ENCODE measurements around the gene ABCF2. TPM values are rescaled to one million over a fixed set of nuclear protein-coding genes. Genes with fewer than 3 reads are reported as not detected.

ABCF2 gene
- total and polyA plus RNA-seq, 2 of the 4 experiments (the other 2 are of a cell fraction) = 46.2 to 103 TPM

DNA sequence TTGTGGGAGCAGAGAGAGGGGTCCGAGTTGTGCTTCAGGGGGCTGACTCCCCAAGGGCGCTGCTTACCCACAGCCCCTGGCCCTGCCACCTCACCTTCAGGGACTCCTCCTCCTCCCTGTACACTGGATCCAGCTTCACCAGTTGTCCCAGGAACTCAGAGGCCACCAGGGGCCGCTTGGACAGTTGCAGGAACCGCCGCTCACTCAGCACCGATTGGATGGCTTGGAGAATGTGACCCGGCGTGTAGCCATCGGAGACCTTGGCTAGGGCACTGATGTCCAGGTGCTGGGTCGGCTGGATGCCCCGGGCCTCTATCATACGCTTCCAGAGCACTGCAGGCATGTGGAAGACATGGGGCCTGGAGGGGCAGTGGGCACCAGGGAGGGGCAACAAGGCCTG is 35.5 kb downstream of the ABCF2 start:
- ChIA-PET POLR2A (ENCODE audit: unreplicated experiment) (no interaction called here), CTCF (no interaction called here)
- H3K4me2 ChIP-seq (ENCODE audit: low read depth, low read length) = no peak overlapping the region
- no peaks in the 10 kb centered on the region for H3K79me1 ChIP-seq (ENCODE audit: low read depth in 1 of 2, low read length in 2 of 2)
- BruUV-seq (replicated peaks) = no TSS peak
- in situ Hi-C loops (cut with MboI; ENCODE audit: low sequenced_read_pairs) (no loop called here), intact Hi-C loops (cut with micrococcal nuclease) (no loop called here), dilution Hi-C loops (cut with HindIII; ENCODE audit: low sequenced_read_pairs, unreplicated experiment) (no loop called here)
- TF ChIP-seq MAFK (IDR thresholded peaks at IDR 0.05; ENCODE audit: low read depth, low read length) (no peak), NFE2L2 (IDR thresholded peaks at IDR 0.05; ENCODE audit: low read depth, low read length) (no peak), RAD21 (IDR thresholded peaks at IDR 0.05; ENCODE audit: low read length) (no peak), BHLHE40 (IDR thresholded peaks at IDR 0.05; ENCODE audit: low read depth, low read length) (no peak), CHD1 (IDR thresholded peaks at IDR 0.05; ENCODE audit: low read depth, low read length) (no peak), MXI1 (IDR thresholded peaks at IDR 0.05; ENCODE audit: borderline replicate concordance, low read depth, low read length) (no peak), POLR2A (IDR thresholded peaks at IDR 0.05; ENCODE audit: low read depth, low read length) (no peak), CEBPB (IDR thresholded peaks at IDR 0.05; ENCODE audit: low read depth, low read length) (no peak), SMC3 (IDR thresholded peaks at IDR 0.05; ENCODE audit: low read depth, low read length) (no peak), RFX5 (IDR thresholded peaks at IDR 0.05; ENCODE audit: low read depth, low read length) (no peak)
- TF ChIP-seq, protein P1, sequence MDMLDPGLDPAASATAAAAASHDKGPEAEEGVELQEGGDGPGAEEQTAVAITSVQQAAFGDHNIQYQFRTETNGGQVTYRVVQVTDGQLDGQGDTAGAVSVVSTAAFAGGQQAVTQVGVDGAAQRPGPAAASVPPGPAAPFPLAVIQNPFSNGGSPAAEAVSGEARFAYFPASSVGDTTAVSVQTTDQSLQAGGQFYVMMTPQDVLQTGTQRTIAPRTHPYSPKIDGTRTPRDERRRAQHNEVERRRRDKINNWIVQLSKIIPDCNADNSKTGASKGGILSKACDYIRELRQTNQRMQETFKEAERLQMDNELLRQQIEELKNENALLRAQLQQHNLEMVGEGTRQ (IDR thresholded peaks at IDR 0.05; ENCODE audit: low read depth, low read length) = no peak
- H3K4me1 ChIP-seq (ENCODE audit: control insufficient read depth, insufficient read depth, low read length) = no peaks in the 10 kb centered on the region
- H3K18ac ChIP-seq (ENCODE audit: low read depth, low read length) = no peak overlapping the region
- ATAC-seq (ENCODE audit: low read depth) = no peak
- H2AFZ ChIP-seq (replicated peaks; ENCODE audit: low read length, poor library complexity) = no peak overlapping the region
- no peak overlapping the region for H3K9ac ChIP-seq (ENCODE audit: low read depth, low read length)
- H3K9me1 ChIP-seq (ENCODE audit: insufficient read depth, low read length) = no peaks in the 10 kb centered on the region
- no peak overlapping the region for H4K5ac ChIP-seq (ENCODE audit: low read depth, low read length)
- no peak overlapping the region for H4K8ac ChIP-seq (ENCODE audit: low read depth in 2 of 2, low read length in 2 of 2)
- no peak overlapping the region for H2BK20ac ChIP-seq (ENCODE audit: low read depth, low read length)
- H3K4me3 ChIP-seq (ENCODE audit: insufficient read depth, low read depth, low read length) = no peak overlapping the region
- peaks cover 88% of the 10 kb centered on the region for H3K27me3 ChIP-seq (ENCODE audit: control insufficient read depth, insufficient read depth, low read length)
- H3K4ac ChIP-seq (ENCODE audit: low read depth, low read length) = no peak overlapping the region
- no peak overlapping the region for H3K27ac ChIP-seq (ENCODE audit: insufficient read depth, low read length)
- no peaks in the 10 kb centered on the region for H3K9me3 ChIP-seq (ENCODE audit: control insufficient read depth, insufficient read depth, low read length)
- 69% methylated on average over 9 of the region's 12 CpGs; no CpG with 5 or more reads in 1 of the 2 experiments for WGBS, 2 experiments (ENCODE audit: extremely low coverage in 2 of 2, insufficient read length in 1 of 2)
- H3K23ac ChIP-seq (ENCODE audit: low read depth, low read length) = no peak overlapping the region
- no peak for DNase-seq
- H4K91ac ChIP-seq (ENCODE audit: insufficient read depth, low read depth, low read length) = no peak overlapping the region
- no peak overlapping the region for H2BK5ac ChIP-seq (ENCODE audit: low read depth, low read length, poor library complexity, severe bottlenecking)
- no peak overlapping the region for H2AK5ac ChIP-seq (ENCODE audit: low read depth, low read length)
- no peak overlapping the region for H3K14ac ChIP-seq (replicated peaks; ENCODE audit: low read depth, low read length)
- H3K36me3 ChIP-seq (ENCODE audit: control insufficient read depth, insufficient read depth, low read length) = no peaks in the 10 kb centered on the region
- H2BK15ac ChIP-seq (ENCODE audit: low read depth, low read length) = no peak overlapping the region
- H4K20me1 ChIP-seq (ENCODE audit: insufficient read depth, low read length) = no peaks in the 10 kb centered on the region
- no peak overlapping the region for H2BK120ac ChIP-seq (ENCODE audit: low read depth, low read length)
- H2AK9ac ChIP-seq (replicated peaks; ENCODE audit: low read depth, low read length, poor library complexity) = no peak overlapping the region
- H3K56ac ChIP-seq (ENCODE audit: extremely low read depth, insufficient read depth, low read length) = no peak overlapping the region

All from IMR-90 (cell line).